Measurements from ENCODE around the gene CFAP299.

CFAP299 gene

GRCh38 chr4:80839281-80839680 is 503.8 kb downstream of the CFAP299 start:
- no peak overlapping the region for H3K4me3 ChIP-seq (replicated peaks; ENCODE audit: low read depth, low read length)
- TF ChIP-seq, protein P1, sequence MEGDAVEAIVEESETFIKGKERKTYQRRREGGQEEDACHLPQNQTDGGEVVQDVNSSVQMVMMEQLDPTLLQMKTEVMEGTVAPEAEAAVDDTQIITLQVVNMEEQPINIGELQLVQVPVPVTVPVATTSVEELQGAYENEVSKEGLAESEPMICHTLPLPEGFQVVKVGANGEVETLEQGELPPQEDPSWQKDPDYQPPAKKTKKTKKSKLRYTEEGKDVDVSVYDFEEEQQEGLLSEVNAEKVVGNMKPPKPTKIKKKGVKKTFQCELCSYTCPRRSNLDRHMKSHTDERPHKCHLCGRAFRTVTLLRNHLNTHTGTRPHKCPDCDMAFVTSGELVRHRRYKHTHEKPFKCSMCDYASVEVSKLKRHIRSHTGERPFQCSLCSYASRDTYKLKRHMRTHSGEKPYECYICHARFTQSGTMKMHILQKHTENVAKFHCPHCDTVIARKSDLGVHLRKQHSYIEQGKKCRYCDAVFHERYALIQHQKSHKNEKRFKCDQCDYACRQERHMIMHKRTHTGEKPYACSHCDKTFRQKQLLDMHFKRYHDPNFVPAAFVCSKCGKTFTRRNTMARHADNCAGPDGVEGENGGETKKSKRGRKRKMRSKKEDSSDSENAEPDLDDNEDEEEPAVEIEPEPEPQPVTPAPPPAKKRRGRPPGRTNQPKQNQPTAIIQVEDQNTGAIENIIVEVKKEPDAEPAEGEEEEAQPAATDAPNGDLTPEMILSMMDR (IDR thresholded peaks at IDR 0.05; ENCODE audit: low read length, missing control alignments) = no peak
- no peak for DNase-seq (ENCODE audit: low read depth)

DNA sequence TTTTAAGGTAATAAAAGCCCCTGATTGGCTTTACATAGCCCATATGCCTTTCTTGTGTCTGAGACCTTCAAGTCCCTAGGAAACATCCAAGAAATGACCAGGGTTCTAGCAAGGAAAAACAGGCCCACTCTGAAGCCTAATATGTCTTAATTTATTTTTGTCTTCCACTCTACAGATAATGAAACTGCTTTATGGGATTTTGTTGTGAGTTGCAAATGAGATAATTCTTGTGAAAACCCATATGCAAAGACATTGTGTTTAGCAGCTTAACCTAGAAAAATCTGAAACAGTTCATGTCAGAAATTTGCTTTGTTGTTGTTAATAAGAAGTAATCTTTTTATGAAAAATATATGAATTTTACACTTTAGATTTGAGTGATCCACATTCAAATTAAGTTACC is 504.3 kb downstream of the CFAP299 start:
- H3K4me3 ChIP-seq (replicated peaks; ENCODE audit: low read depth, low read length) = no peak overlapping the region
- DNase-seq (ENCODE audit: low read depth) = no peak
- TF ChIP-seq, protein P1 (IDR thresholded peaks at IDR 0.05; ENCODE audit: low read length, missing control alignments) = no peak

DNA sequence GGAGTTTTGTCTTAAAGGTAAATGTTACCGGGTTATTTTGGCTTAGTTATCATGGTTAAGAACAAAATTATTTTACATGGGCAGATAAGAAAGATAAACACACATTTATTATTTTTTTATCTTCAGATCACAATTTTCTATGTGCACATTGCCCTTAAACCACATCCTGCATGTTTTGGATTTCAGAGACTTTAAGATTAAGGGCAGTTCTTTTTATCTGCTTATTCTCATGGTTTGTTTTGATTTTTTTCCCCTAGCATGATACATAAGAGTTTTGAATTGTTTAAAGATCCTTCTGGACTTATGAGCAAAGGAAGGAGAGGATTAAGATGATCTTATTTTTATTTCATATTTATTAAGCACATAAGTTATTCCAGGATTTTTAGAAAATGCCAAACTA is 504.9 kb downstream of the CFAP299 start:
- TF ChIP-seq, protein P1 (IDR thresholded peaks at IDR 0.05; ENCODE audit: low read length, missing control alignments) = no peak
- DNase-seq (ENCODE audit: low read depth) = no peak
- H3K4me3 ChIP-seq (replicated peaks; ENCODE audit: low read depth, low read length) = no peak overlapping the region

DNA sequence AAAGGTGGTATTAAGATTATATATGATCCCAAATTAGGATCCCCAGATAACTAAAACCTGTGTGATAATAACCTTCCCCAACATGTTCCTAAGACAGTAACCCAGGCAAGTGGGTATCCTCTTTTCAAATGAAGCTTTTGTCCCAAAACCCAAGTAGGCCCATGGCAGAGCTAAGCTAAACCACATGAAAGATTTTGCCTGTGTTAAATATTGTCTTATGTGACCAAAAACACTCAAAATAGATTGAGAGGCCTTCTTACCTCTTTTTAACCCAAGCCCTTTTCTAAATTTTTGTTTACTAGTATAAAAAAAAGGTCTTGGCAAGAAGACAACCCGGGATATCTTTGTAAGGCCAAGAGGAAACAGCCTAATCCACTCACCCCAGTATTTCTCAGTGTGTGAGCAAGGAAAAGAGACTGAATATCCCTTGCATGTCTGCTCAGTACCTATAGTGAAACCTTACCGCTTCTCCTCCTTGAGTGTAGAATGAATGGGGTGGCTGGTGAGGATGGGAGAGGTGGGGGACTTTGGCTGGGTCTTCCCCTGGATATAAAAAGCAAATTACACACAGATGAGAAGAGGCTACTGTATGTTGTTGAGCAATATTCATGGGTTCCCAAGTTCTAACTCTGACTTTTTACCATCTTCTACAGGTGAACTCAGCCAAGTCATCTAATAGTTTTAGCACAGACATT is 506.2 kb downstream of the CFAP299 start:
- TF ChIP-seq, protein P1 (IDR thresholded peaks at IDR 0.05; ENCODE audit: low read length, missing control alignments) = no peak
- no peak for DNase-seq (ENCODE audit: low read depth)
- H3K4me3 ChIP-seq (replicated peaks; ENCODE audit: low read depth, low read length) = no peak overlapping the region

GRCh38 chr4:80846210-80846609 is 510.7 kb downstream of the CFAP299 start:
- no peak for DNase-seq (ENCODE audit: low read depth)
- TF ChIP-seq, protein P1 (IDR thresholded peaks at IDR 0.05; ENCODE audit: low read length, missing control alignments) = no peak
- no peak overlapping the region for H3K4me3 ChIP-seq (replicated peaks; ENCODE audit: low read depth, low read length)

DNA sequence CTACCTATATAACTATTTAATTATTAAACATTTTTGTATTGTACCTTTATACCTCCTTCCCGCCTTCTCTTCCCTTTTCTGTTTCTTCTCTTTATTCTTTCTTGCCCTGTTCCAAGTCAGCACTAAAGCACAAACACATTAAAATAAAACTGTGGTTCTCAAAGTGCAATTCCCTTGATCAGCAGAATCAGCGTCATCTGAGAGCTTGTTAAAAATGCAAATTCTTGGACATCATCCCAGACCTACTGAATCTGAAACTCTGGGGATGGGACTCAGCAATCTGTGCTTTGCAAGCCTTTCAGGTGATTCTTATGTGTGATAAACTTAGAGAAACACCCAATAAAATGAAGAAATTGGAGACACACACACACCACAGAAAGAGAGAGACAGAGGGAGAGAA is 516.5 kb downstream of the CFAP299 start:
- no peak overlapping the region for H3K4me3 ChIP-seq (replicated peaks; ENCODE audit: low read depth, low read length)
- TF ChIP-seq, protein P1 (IDR thresholded peaks at IDR 0.05; ENCODE audit: low read length, missing control alignments) = no peak
- no peak for DNase-seq (ENCODE audit: low read depth)

GRCh38 chr4:80873571-80873970 is 538.0 kb downstream of the CFAP299 start:
- H3K4me3 ChIP-seq (replicated peaks; ENCODE audit: low read depth, low read length) = no peak overlapping the region
- TF ChIP-seq, protein P1 (IDR thresholded peaks at IDR 0.05; ENCODE audit: low read length, missing control alignments) = no peak
- DNase-seq (ENCODE audit: low read depth) = no peak

Data from fibroblast of pulmonary artery (primary cell).